ENCODE data around the gene CHPF2. TPM values are rescaled to one million over a fixed set of nuclear protein-coding genes. Genes with fewer than 3 reads are reported as not detected.

Gene CHPF2
- polyA plus RNA-seq, 2 donors = 10.8 to 13.6 TPM

GRCh38 chr7:151238924-151239836 is 6.9 kb downstream of the CHPF2 start:
- Histone ChIP-seq H3K9me3 (ENCODE audit: control insufficient read depth in 2 of 2, insufficient read depth in 1 of 2, low read depth in 1 of 2, low read length in 1 of 2) (no peaks in the 10 kb centered on the region), H3K27ac (ENCODE audit: low read depth in 2 of 2, low read length in 1 of 2) (no peak overlapping the region), H3K4me3 (ENCODE audit: low read depth in 1 of 2, low read length in 2 of 2) (no peak overlapping the region), H3K36me3 (ENCODE audit: control insufficient read depth in 2 of 2, insufficient read depth in 2 of 2, low read length in 1 of 2) (peaks cover 5 to 39% of the 10 kb centered on the region in 2 donors), H3K4me1 (ENCODE audit: control insufficient read depth in 2 of 2, insufficient read depth in 2 of 2, low read length in 1 of 2) (peaks cover 3% of the 10 kb centered on the region in 2 donors), H3K27me3 (ENCODE audit: control insufficient read depth in 1 of 2, insufficient read depth in 2 of 2, low read length in 2 of 2) (no peaks in the 10 kb centered on the region)
- WGBS, 2 donors = 88% methylated on average over 25 of the region's 25 CpGs

GRCh38 chr7:151239837-151240459 is 7.7 kb downstream of the CHPF2 start:
- WGBS, 2 donors = 59 to 61% methylated on average over 11 of the region's 11 CpGs

GRCh38 chr7:151240536-151240935 is 8.3 kb downstream of the CHPF2 start:
- Histone ChIP-seq H3K27ac (ENCODE audit: low read depth in 2 of 2, low read length in 1 of 2) (no peak overlapping the region), H3K27me3 (ENCODE audit: control insufficient read depth in 1 of 2, insufficient read depth in 2 of 2, low read length in 2 of 2) (no peaks in the 10 kb centered on the region), H3K36me3 (ENCODE audit: control insufficient read depth in 2 of 2, insufficient read depth in 2 of 2, low read length in 1 of 2) (peaks cover 5 to 32% of the 10 kb centered on the region in 2 donors), H3K9me3 (ENCODE audit: control insufficient read depth in 2 of 2, insufficient read depth in 1 of 2, low read depth in 1 of 2, low read length in 1 of 2) (no peaks in the 10 kb centered on the region), H3K4me1 (ENCODE audit: control insufficient read depth in 2 of 2, insufficient read depth in 2 of 2, low read length in 1 of 2) (peaks cover 4 to 6% of the 10 kb centered on the region in 2 donors), H3K4me3 (ENCODE audit: low read depth in 1 of 2, low read length in 2 of 2) (no peak overlapping the region)
- 77 to 79% methylated on average over 4 of the region's 4 CpGs for WGBS, 2 donors

More at GRCh38 chr7:151239837-151240459, 7.7 kb downstream of the CHPF2 start:
- no peaks in the 10 kb centered on the region for H3K27me3 ChIP-seq (ENCODE audit: control insufficient read depth in 1 of 2, insufficient read depth in 2 of 2, low read length in 2 of 2)
- no peak overlapping the region for H3K27ac ChIP-seq (ENCODE audit: low read depth in 2 of 2, low read length in 1 of 2)
- H3K36me3 ChIP-seq (ENCODE audit: control insufficient read depth in 2 of 2, insufficient read depth in 2 of 2, low read length in 1 of 2) = peaks cover 5 to 38% of the 10 kb centered on the region in 2 donors
- H3K4me1 ChIP-seq (ENCODE audit: control insufficient read depth in 2 of 2, insufficient read depth in 2 of 2, low read length in 1 of 2) = peaks cover 4 to 5% of the 10 kb centered on the region in 2 donors
- no peak overlapping the region for H3K4me3 ChIP-seq (ENCODE audit: low read depth in 1 of 2, low read length in 2 of 2)
- H3K9me3 ChIP-seq (ENCODE audit: control insufficient read depth in 2 of 2, insufficient read depth in 1 of 2, low read depth in 1 of 2, low read length in 1 of 2) = no peaks in the 10 kb centered on the region

GRCh38 chr7:151240942-151241754 is 8.9 kb downstream of the CHPF2 start:
- Histone ChIP-seq H3K27ac (ENCODE audit: low read depth in 2 of 2, low read length in 1 of 2) (no peak overlapping the region), H3K27me3 (ENCODE audit: control insufficient read depth in 1 of 2, insufficient read depth in 2 of 2, low read length in 2 of 2) (no peaks in the 10 kb centered on the region), H3K36me3 (ENCODE audit: control insufficient read depth in 2 of 2, insufficient read depth in 2 of 2, low read length in 1 of 2) (peaks cover 5 to 32% of the 10 kb centered on the region in 2 donors), H3K4me3 (ENCODE audit: low read depth in 1 of 2, low read length in 2 of 2) (no peak overlapping the region), H3K9me3 (ENCODE audit: control insufficient read depth in 2 of 2, insufficient read depth in 1 of 2, low read depth in 1 of 2, low read length in 1 of 2) (no peaks in the 10 kb centered on the region), H3K4me1 (ENCODE audit: control insufficient read depth in 2 of 2, insufficient read depth in 2 of 2, low read length in 1 of 2) (peaks cover 4 to 10% of the 10 kb centered on the region in 2 donors)
- WGBS, 2 donors = 84 to 86% methylated on average over 7 of the region's 7 CpGs

GRCh38 chr7:151241755-151242096 is 9.4 kb downstream of the CHPF2 start:
- Histone ChIP-seq H3K4me3 (ENCODE audit: low read depth in 1 of 2, low read length in 2 of 2) (no peak overlapping the region), H3K9me3 (ENCODE audit: control insufficient read depth in 2 of 2, insufficient read depth in 1 of 2, low read depth in 1 of 2, low read length in 1 of 2) (no peaks in the 10 kb centered on the region), H3K27ac (ENCODE audit: low read depth in 2 of 2, low read length in 1 of 2) (no peak overlapping the region), H3K36me3 (ENCODE audit: control insufficient read depth in 2 of 2, insufficient read depth in 2 of 2, low read length in 1 of 2) (peaks cover 5 to 27% of the 10 kb centered on the region in 2 donors), H3K27me3 (ENCODE audit: control insufficient read depth in 1 of 2, insufficient read depth in 2 of 2, low read length in 2 of 2) (no peaks in the 10 kb centered on the region), H3K4me1 (ENCODE audit: control insufficient read depth in 2 of 2, insufficient read depth in 2 of 2, low read length in 1 of 2) (peaks cover 4 to 12% of the 10 kb centered on the region in 2 donors)
- WGBS, 2 donors = 76 to 87% methylated on average over 9 of the region's 9 CpGs

- no peak overlapping the region for H3K27ac ChIP-seq (ENCODE audit: low read depth in 2 of 2, low read length in 1 of 2)
- no peak overlapping the region for H3K4me3 ChIP-seq (ENCODE audit: low read depth in 1 of 2, low read length in 2 of 2)
- H3K27me3 ChIP-seq (ENCODE audit: control insufficient read depth in 1 of 2, insufficient read depth in 2 of 2, low read length in 2 of 2) = no peaks in the 10 kb centered on the region
- H3K36me3 ChIP-seq (ENCODE audit: control insufficient read depth in 2 of 2, insufficient read depth in 2 of 2, low read length in 1 of 2) = peaks cover 4 to 22% of the 10 kb centered on the region in 2 donors
- 68 to 72% methylated on average over 20 of the region's 20 CpGs for WGBS, 2 donors
- H3K4me1 ChIP-seq (ENCODE audit: control insufficient read depth in 2 of 2, insufficient read depth in 2 of 2, low read length in 1 of 2) = peaks cover 4 to 14% of the 10 kb centered on the region in 2 donors
- no peaks in the 10 kb centered on the region for H3K9me3 ChIP-seq (ENCODE audit: control insufficient read depth in 2 of 2, insufficient read depth in 1 of 2, low read depth in 1 of 2, low read length in 1 of 2)
These were observed 10.1 kb downstream of the CHPF2 start for GRCh38 chr7:151242159-151243044.

GRCh38 chr7:151243045-151243349 is 10.7 kb downstream of the CHPF2 start:
- Histone ChIP-seq H3K27ac (ENCODE audit: low read depth in 2 of 2, low read length in 1 of 2) (no peak overlapping the region), H3K9me3 (ENCODE audit: control insufficient read depth in 2 of 2, insufficient read depth in 1 of 2, low read depth in 1 of 2, low read length in 1 of 2) (no peaks in the 10 kb centered on the region), H3K4me3 (ENCODE audit: low read depth in 1 of 2, low read length in 2 of 2) (peak overlapping the region in 1 of 2 donors; percentile 1), H3K36me3 (ENCODE audit: control insufficient read depth in 2 of 2, insufficient read depth in 2 of 2, low read length in 1 of 2) (peaks cover 0 to 16% of the 10 kb centered on the region in 2 donors), H3K4me1 (ENCODE audit: control insufficient read depth in 2 of 2, insufficient read depth in 2 of 2, low read length in 1 of 2) (peaks cover 4 to 18% of the 10 kb centered on the region in 2 donors), H3K27me3 (ENCODE audit: control insufficient read depth in 1 of 2, insufficient read depth in 2 of 2, low read length in 2 of 2) (no peaks in the 10 kb centered on the region)
- WGBS, 2 donors = 40 to 46% methylated on average over 2 of the region's 2 CpGs

- Histone ChIP-seq H3K4me3 (ENCODE audit: low read depth in 1 of 2, low read length in 2 of 2) (peak overlapping the region in 1 of 2 donors; percentile 1), H3K36me3 (ENCODE audit: control insufficient read depth in 2 of 2, insufficient read depth in 2 of 2, low read length in 1 of 2) (peaks cover 0 to 12% of the 10 kb centered on the region in 2 donors), H3K27me3 (ENCODE audit: control insufficient read depth in 1 of 2, insufficient read depth in 2 of 2, low read length in 2 of 2) (no peaks in the 10 kb centered on the region), H3K27ac (ENCODE audit: low read depth in 2 of 2, low read length in 1 of 2) (no peak overlapping the region), H3K9me3 (ENCODE audit: control insufficient read depth in 2 of 2, insufficient read depth in 1 of 2, low read depth in 1 of 2, low read length in 1 of 2) (no peaks in the 10 kb centered on the region), H3K4me1 (ENCODE audit: control insufficient read depth in 2 of 2, insufficient read depth in 2 of 2, low read length in 1 of 2) (peaks cover 4 to 18% of the 10 kb centered on the region in 2 donors)
- WGBS, 2 donors = 37 to 38% methylated on average over 17 of the region's 17 CpGs
These were observed 11.3 kb downstream of the CHPF2 start for GRCh38 chr7:151243408-151244195.
